K562 (cell line): ENCODE measurements around the gene PPIE. TPM values are rescaled to one million over a fixed set of nuclear protein-coding genes. Genes with fewer than 3 reads are reported as not detected.
"Not testable (repeated sequence)": the region's sequence is repeated elsewhere in the genome, so short reads cannot be mapped to it uniquely, and the experiment has no call there.

Source experiments
- ATF1 ChIP-seq, 2 experiments: fragments of 450-650 bp in 1 of 2; IDR thresholded peaks; 2 replicates each; pipeline ENCODE4 v1.6.1; 2016; ENCODE audit warnings: missing compliant biosample characterization in 1 of 2, missing genetic modification characterization in 1 of 2
- CBFA2T2 ChIP-seq: fragments of 450-650 bp; conservative IDR thresholded peaks from 2 replicates; pipeline ENCODE4 v1.6.1; 2017; ENCODE audit warnings: mild to moderate bottlenecking
- EP400 ChIP-seq: fragments of 450-650 bp; IDR thresholded peaks from 2 replicates; pipeline ENCODE4 v1.6.1; 2017; ENCODE audit warnings: antibody characterized with exemption, mild to moderate bottlenecking, moderate library complexity
- JUN ChIP-seq, 2 experiments: sonication (generic) in 1 of 2; formaldehyde crosslinking in 1 of 2; IDR thresholded peaks; 2 replicates each; pipeline versions ENCODE4 v1.6.1 to v1.8.0; 2012 to 2022; ENCODE audit warnings: borderline replicate concordance in 2 of 2, mild to moderate bottlenecking in 2 of 2, improper control_type of control experiment in 1 of 2, low read depth in 1 of 2, low read length in 1 of 2, missing genetic modification reagents in 1 of 2
- POLR2A ChIP-seq: fragments of 450-650 bp; conservative IDR thresholded peaks from 2 replicates; pipeline ENCODE4 v1.6.1; 2016
- polyA plus RNA-seq, 8 experiments: library from polyadenylated mRNA; depleted of rRNA in 4 of 8; stranded (reverse) in 5 of 8; unstranded in 3 of 8; fragments of >200 nt; fragmentation: Nextera tagmentation in 2 of 8; fragmentation: Illumina TruSeq in 1 of 8; extraction: Ambion mirVana in 2 of 8; extraction: Trizol in 1 of 8; gene quantifications; 2 replicates each; pipeline versions ENCODE4 v1.2.1 to v1.2.3, GENCODE V29; 2011 to 2014; ENCODE audit warnings: inconsistent platforms in 1 of 8, missing spikeins in 1 of 8
- total RNA-seq, 7 experiments: library from RNA; depleted of rRNA in 6 of 7; stranded (reverse); fragments of >200 nt in 6 of 7; fragmentation: Illumina TruSeq in 2 of 7; extraction: Trizol in 2 of 7; gene quantifications; 2 replicates each; pipeline versions ENCODE4 v1.2.1 to v1.2.3, GENCODE V29; 2011 to 2021; ENCODE audit warnings: low replicate concordance in 1 of 7
- TF ChIP-seq, protein P1 (sequence below), 2 experiments: fragments of 450-650 bp in 1 of 2; sonication (generic) in 1 of 2; formaldehyde crosslinking in 1 of 2; IDR thresholded peaks; 2 replicates each; pipeline versions ENCODE4 v1.7.1 to v1.9.0; 2016 to 2022; ENCODE audit warnings: inconsistent platforms in 1 of 2, mild to moderate bottlenecking in 1 of 2, missing genetic modification reagents in 1 of 2
- TF ChIP-seq, protein P2 (sequence below): fragments of 450-650 bp; IDR thresholded peaks from 2 replicates; pipeline ENCODE4 v1.6.1; 2016; ENCODE audit warnings: missing biosample characterization, missing genetic modification characterization
- TF ChIP-seq, protein P3 (sequence below): fragments of 200-800 bp; sonication (Bioruptor generic); IDR thresholded peaks from 2 replicates; pipeline ENCODE4 v1.6.1; 2017; ENCODE audit warnings: missing genetic modification characterization, missing compliant biosample characterization
- TF ChIP-seq, protein P4 (sequence below): fragments of 450-650 bp; formaldehyde crosslinking; IDR thresholded peaks from 2 replicates; pipeline ENCODE4 v1.4.0; 2020; ENCODE audit warnings: mild to moderate bottlenecking, moderate library complexity
- TF ChIP-seq, protein P5 (sequence below), 2 experiments: fragments of 450-650 bp in 1 of 2; sonication (generic) in 1 of 2; formaldehyde crosslinking; conservative IDR thresholded peaks; 2 replicates each; pipeline versions ENCODE4 v1.4.0 to v1.8.1; 2020 to 2022; ENCODE audit warnings: mild to moderate bottlenecking in 1 of 2, missing genetic modification reagents in 1 of 2

The PPIE gene
- total and polyA plus RNA-seq, 9 of the 15 experiments (the other 6 are each of a cell fraction or from before 2014, with no cell fraction given), result 75.4 to 444 (median 131) TPM

DNA sequence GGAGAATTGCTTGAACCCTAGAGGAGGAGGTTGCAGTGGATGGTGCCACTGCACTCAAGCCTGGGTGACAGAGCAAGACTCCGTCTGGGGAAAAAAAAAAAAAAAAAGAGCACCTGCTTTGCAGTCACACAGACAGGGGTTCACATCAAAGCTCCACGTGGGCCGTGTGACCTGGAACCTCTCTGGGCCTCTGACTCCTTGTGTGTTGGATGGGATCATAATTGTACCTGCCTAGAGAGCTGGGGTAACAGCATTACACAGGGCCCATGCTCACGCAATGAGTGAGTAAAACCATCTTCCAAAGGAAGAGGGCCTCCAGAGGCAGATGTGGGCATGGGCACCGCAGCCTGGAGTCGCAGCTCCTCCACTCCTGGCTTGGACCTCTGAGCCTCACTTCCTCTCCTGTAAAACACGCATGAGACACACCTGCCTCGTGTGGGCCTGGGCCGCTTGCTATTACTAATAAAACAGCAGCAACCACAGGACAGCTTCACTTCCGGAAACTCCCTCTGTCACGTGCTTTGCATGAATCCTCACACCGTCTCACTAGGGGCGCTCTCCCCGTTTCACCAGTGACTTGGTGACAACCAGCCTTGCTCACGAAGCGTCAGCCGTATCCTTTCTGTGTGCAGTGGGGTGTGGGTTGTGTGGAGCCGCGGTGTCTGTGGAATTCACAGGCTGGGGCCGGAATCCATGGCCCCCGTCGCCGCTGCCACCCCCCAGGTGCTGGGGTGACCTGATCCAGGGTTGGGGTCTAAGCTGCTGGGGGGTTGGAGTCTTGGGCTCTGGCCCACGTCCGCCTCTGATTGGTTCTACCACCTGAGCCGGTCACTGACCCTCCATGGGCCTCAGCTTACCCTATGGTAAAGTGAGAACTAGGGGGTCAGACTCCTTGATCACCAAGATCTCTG, 60.4 kb downstream of the PPIE start (continued):
- TF ChIP-seq, protein P1, sequence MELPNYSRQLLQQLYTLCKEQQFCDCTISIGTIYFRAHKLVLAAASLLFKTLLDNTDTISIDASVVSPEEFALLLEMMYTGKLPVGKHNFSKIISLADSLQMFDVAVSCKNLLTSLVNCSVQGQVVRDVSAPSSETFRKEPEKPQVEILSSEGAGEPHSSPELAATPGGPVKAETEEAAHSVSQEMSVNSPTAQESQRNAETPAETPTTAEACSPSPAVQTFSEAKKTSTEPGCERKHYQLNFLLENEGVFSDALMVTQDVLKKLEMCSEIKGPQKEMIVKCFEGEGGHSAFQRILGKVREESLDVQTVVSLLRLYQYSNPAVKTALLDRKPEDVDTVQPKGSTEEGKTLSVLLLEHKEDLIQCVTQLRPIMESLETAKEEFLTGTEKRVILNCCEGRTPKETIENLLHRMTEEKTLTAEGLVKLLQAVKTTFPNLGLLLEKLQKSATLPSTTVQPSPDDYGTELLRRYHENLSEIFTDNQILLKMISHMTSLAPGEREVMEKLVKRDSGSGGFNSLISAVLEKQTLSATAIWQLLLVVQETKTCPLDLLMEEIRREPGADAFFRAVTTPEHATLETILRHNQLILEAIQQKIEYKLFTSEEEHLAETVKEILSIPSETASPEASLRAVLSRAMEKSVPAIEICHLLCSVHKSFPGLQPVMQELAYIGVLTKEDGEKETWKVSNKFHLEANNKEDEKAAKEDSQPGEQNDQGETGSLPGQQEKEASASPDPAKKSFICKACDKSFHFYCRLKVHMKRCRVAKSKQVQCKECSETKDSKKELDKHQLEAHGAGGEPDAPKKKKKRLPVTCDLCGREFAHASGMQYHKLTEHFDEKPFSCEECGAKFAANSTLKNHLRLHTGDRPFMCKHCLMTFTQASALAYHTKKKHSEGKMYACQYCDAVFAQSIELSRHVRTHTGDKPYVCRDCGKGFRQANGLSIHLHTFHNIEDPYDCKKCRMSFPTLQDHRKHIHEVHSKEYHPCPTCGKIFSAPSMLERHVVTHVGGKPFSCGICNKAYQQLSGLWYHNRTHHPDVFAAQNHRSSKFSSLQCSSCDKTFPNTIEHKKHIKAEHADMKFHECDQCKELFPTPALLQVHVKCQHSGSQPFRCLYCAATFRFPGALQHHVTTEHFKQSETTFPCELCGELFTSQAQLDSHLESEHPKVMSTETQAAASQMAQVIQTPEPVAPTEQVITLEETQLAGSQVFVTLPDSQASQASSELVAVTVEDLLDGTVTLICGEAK (IDR thresholded peaks at IDR 0.05), result peak; percentile 73
- TF ChIP-seq, protein P1 (CRISPR knock-in tag; IDR thresholded peaks at IDR 0.05), result 0 out of 2 replicates have a peak, but pooled peaks have one; percentile 26
- TF ChIP-seq JUN (IDR thresholded peaks at IDR 0.05; ENCODE audit: borderline replicate concordance, low read depth, low read length) (peak; percentile 53; the same call in 1 of the 2 replicates), JUN (CRISPR knock-in tag; IDR thresholded peaks at IDR 0.05; ENCODE audit: borderline replicate concordance) (peak; percentile 95), ATF1 (tag; IDR thresholded peaks at IDR 0.05) (peak; percentile 91), EP400 (peak; percentile 80), POLR2A (peak; percentile 75), CBFA2T2 (peak; percentile 71)
- TF ChIP-seq ATF1 (CRISPR knock-in tag; IDR thresholded peaks at IDR 0.05), result not testable (repeated sequence)
- TF ChIP-seq, protein P2, sequence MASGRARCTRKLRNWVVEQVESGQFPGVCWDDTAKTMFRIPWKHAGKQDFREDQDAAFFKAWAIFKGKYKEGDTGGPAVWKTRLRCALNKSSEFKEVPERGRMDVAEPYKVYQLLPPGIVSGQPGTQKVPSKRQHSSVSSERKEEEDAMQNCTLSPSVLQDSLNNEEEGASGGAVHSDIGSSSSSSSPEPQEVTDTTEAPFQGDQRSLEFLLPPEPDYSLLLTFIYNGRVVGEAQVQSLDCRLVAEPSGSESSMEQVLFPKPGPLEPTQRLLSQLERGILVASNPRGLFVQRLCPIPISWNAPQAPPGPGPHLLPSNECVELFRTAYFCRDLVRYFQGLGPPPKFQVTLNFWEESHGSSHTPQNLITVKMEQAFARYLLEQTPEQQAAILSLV, result peak; percentile 20; the same call in 1 of the 2 replicates
- TF ChIP-seq, protein P3, sequence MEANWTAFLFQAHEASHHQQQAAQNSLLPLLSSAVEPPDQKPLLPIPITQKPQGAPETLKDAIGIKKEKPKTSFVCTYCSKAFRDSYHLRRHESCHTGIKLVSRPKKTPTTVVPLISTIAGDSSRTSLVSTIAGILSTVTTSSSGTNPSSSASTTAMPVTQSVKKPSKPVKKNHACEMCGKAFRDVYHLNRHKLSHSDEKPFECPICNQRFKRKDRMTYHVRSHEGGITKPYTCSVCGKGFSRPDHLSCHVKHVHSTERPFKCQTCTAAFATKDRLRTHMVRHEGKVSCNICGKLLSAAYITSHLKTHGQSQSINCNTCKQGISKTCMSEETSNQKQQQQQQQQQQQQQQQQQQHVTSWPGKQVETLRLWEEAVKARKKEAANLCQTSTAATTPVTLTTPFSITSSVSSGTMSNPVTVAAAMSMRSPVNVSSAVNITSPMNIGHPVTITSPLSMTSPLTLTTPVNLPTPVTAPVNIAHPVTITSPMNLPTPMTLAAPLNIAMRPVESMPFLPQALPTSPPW (CRISPR knock-in tag), result peak; percentile 44; the same call in 1 of the 2 replicates
- TF ChIP-seq, protein P4, sequence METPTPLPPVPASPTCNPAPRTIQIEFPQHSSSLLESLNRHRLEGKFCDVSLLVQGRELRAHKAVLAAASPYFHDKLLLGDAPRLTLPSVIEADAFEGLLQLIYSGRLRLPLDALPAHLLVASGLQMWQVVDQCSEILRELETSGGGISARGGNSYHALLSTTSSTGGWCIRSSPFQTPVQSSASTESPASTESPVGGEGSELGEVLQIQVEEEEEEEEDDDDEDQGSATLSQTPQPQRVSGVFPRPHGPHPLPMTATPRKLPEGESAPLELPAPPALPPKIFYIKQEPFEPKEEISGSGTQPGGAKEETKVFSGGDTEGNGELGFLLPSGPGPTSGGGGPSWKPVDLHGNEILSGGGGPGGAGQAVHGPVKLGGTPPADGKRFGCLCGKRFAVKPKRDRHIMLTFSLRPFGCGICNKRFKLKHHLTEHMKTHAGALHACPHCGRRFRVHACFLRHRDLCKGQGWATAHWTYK, result peak; percentile 22; the same call in 1 of the 2 replicates
- TF ChIP-seq, protein P5, sequence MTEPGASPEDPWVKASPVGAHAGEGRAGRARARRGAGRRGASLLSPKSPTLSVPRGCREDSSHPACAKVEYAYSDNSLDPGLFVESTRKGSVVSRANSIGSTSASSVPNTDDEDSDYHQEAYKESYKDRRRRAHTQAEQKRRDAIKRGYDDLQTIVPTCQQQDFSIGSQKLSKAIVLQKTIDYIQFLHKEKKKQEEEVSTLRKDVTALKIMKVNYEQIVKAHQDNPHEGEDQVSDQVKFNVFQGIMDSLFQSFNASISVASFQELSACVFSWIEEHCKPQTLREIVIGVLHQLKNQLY (CRISPR knock-in tag; conservative IDR thresholded peaks at IDR 0.05), result peak in 1 of 2 experiments; percentile 90; a peak in 1 of 4 replicates
